Astrocyte (in vitro differentiated cells and primary cell): Measurements from ENCODE around the gene TPO.

Experiments
- CTCF ChIP-seq: IDR thresholded peaks from 2 replicates; pipeline ENCODE4 v1.5.1; 2011; ENCODE audit warnings: low read depth, mild to moderate bottlenecking, inconsistent platforms, low read length, moderate library complexity; ENCODE audit not compliant: insufficient read depth
- EZH2 ChIP-seq: IDR thresholded peaks from 2 replicates; pipeline ENCODE4 v1.6.1; 2012; ENCODE audit warnings: mild to moderate bottlenecking, low read length, inconsistent platforms; ENCODE audit not compliant: insufficient read depth

- no peak for TF ChIP-seq CTCF
- TF ChIP-seq EZH2, result no peak
Measured at GRCh38 chr2:1373830-1374229, 39.4 kb upstream of the TPO start.
